Left cardiac atrium (tissue), 4 donors: ENCODE data around the gene ZCCHC10. TPM values are rescaled to one million over a fixed set of nuclear protein-coding genes. Genes with fewer than 3 reads are reported as not detected.

Experiments
- ATAC-seq, 2 donors: fragments of 200-7000 bp; cut with Tn5 transposase; one replicate each; pipeline ENCODE4 v1.9.1; 2020; ENCODE audit warnings: mild to moderate bottlenecking in 2 of 2, moderate library complexity in 2 of 2
- DNase-seq: peaks from one replicate; pipeline ENCODE4 v3.0.0-alpha.2; 2020
- intact Hi-C, 2 donors: fragments of 100-400 bp; cut with DNase I; formaldehyde crosslinking; loops; one replicate each; pipeline versions ENCODE4 v1.14.1 to v1.15.1; 2022 to 2023
- total RNA-seq, 2 donors: library from RNA; stranded (reverse); fragmentation: NEBNext Ultra II Directional; extraction: Animal tissue kit (Norgen Biotek cat#: 25700); gene quantifications; one replicate each; pipeline ENCODE4 v1.2.1, GENCODE V29; 2021
- donor health status: DM: no; HTN: yes; CAD: no.
- donor health status: DM: no; HTN: yes; CAD: no; lungs with severe emphysema.
- donor health status: DM: yes; HTN: yes; CAD: no.
- donor health status: Dilated cardiomyopathy.

ZCCHC10 gene
- total RNA-seq, 2 donors from 2014 or later, result 14.9 to 19.2 TPM

DNA sequence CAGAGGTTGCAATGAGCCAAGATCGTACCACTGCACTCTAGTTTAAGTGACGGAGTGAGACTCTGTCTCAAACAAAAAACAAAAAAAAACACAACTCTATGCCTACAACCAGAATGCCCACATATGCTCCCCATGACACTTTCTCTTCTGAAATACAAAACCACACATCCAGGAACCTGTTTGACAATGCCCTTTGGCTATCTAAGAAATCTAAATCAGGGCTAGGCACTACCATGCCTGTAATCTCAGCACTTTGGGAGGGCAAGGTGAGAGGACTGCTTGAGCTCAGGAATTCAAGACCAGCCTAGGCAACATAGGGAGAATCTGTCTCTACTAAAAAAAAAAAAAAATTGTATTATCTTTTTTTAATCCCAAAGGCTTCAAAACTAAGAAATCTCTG lies 73.5 kb downstream of the ZCCHC10 start:
- no peak for DNase-seq
- ATAC-seq, result no peak
- intact Hi-C loops, result no loop called here

DNA sequence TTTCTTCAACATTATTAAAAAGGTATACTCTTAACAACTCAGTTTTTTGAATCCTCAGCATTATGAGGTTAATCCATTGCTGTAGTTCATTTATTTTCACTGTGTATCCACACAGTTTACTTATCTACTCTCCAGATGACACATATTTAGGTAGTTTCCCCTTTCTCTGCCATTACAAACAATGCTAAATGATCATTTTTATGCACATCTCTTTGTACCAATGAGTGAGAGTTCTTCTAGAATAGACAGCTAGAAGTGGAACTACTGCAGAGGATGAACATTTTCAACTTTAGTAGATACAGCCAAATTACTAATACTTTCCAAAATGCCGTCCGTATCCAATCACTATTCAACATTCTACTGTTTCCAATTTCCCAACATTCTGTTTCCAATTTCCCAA lies 74.5 kb downstream of the ZCCHC10 start:
- ATAC-seq (no peak), DNase-seq (no peak)
- intact Hi-C loops, result no loop called here

DNA sequence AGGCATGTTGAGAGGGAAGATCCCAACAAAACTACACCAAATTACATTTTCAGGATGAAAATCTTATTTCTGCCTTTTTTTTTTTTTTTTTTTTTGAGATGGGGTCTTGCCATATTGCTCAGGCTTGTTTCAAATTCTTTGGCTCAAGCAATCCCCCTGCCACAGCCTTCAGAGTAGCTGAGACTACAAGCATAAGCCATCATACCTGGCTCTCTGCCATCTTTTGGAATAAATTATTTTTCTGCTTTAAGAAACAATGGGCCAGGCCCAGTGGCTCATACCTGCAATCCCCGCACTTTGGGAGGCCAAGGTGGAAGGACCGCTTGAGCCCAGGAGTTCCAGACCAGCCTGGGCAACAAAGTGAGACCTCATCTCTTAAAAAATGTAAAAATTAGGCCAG lies 77.2 kb downstream of the ZCCHC10 start:
- intact Hi-C loops, result no loop called here
- no peak for ATAC-seq

DNA sequence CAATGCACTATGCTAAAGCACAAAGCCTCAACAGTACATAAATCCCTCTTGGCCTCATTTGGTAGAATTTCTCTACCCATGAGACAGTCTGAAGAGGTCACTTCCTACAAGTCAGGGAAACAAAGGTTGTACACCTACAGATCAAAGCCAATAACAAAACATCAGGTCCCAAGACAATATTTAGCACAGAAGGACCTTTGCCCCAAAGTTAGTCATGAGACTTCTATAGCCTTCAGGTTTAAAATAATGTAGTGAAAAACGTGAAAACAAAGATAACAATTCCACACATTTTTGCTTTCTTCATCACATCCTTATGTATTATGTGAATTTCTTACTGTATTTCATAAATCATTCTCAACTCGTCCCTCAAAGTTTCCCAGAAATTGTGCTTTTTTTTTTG lies 78.7 kb downstream of the ZCCHC10 start:
- DNase-seq, result no peak
- intact Hi-C loops, result no loop called here
- ATAC-seq, result no peak

More for the DNA sequence above, 77.2 kb downstream of the ZCCHC10 start:
- DNase-seq, result no peak

Other genes starting within 250 kb of the ZCCHC10 start
- gene SEPTIN8, start 249.3 kb downstream of the ZCCHC10 start, total RNA-seq, result 10 to 100 TPM; 29.4 to 31.3 TPM
- gene SOWAHA, start 213.2 kb downstream of the ZCCHC10 start, total RNA-seq, result under 1 TPM in 1 of 2 donors, not detected in 1; 0.06 TPM
- 1 to 10 TPM; 6.1 to 7.2 TPM for gene SHROOM1, start 195.9 kb downstream of the ZCCHC10 start, total RNA-seq
- gene GDF9, start 160.1 kb downstream of the ZCCHC10 start, total RNA-seq, result under 1 TPM in 1 of 2 donors, not detected in 1; 0.65 TPM
- gene UQCRQ, start 159.9 kb downstream of the ZCCHC10 start, total RNA-seq, result 1,000 to 10,000 TPM; 1,029 to 1,106 TPM
- 1 to 10 TPM; 1.1 to 1.3 TPM for gene LEAP2, start 152.9 kb downstream of the ZCCHC10 start, total RNA-seq
- 10 to 100 TPM; 33.3 to 58.1 TPM for gene AFF4, start 62.9 kb downstream of the ZCCHC10 start, total RNA-seq
- 10 to 100 TPM; 68.0 to 79.9 TPM for gene HSPA4, start 25.5 kb upstream of the ZCCHC10 start, total RNA-seq